GM20000 (cell line): ENCODE data around the gene SLC24A4.

Experiments
- DNase-seq: peaks from one replicate; pipeline ENCODE4 v3.0.0; 2012; ENCODE audit warnings: low spot score
- CTCF ChIP-seq: IDR thresholded peaks from 2 replicates; pipeline ENCODE4 v1.5.1; 2012; ENCODE audit warnings: mild to moderate bottlenecking, control low read depth; ENCODE audit errors: extremely low read depth, missing control alignments

Gene SLC24A4

GRCh38 chr14:92540472-92541048, 217.6 kb downstream of the SLC24A4 start:
- no peak for TF ChIP-seq CTCF
- DNase-seq, result no peak

- no peak for DNase-seq
- no peak for TF ChIP-seq CTCF
These were observed 220.0 kb downstream of the SLC24A4 start for GRCh38 chr14:92542766-92543554.

GRCh38 chr14:92544051-92544720, 221.2 kb downstream of the SLC24A4 start:
- TF ChIP-seq CTCF, result no peak

GRCh38 chr14:92546347-92547053, 223.5 kb downstream of the SLC24A4 start:
- DNase-seq, result no peak
- no peak for TF ChIP-seq CTCF

More at GRCh38 chr14:92544051-92544720, 221.2 kb downstream of the SLC24A4 start:
- DNase-seq, result no peak

GRCh38 chr14:92549105-92549858, 226.3 kb downstream of the SLC24A4 start:
- TF ChIP-seq CTCF, result no peak

GRCh38 chr14:92549859-92550230, 226.9 kb downstream of the SLC24A4 start:
- TF ChIP-seq CTCF, result no peak
- DNase-seq, result no peak

More at GRCh38 chr14:92549105-92549858, 226.3 kb downstream of the SLC24A4 start:
- DNase-seq, result no peak
